Left kidney (tissue), 2 donors: ENCODE results near the gene GMPR. TPM values are rescaled to one million over a fixed set of nuclear protein-coding genes. Genes with fewer than 3 reads are reported as not detected.
"Not testable (repeated sequence)": the region's sequence is repeated elsewhere in the genome, so short reads cannot be mapped to it uniquely, and the experiment has no call there.

Experiments used
- DNase-seq: peaks from one replicate; pipeline ENCODE4 v3.0.0-alpha.2; 2013
- polyA plus RNA-seq: library from polyadenylated mRNA; unstranded; fragments of 120-200 nt; gene quantifications from one replicate; pipeline ENCODE4 v1.2.1, GENCODE V29; 2013; ENCODE audit not compliant: insufficient read length

Gene GMPR
- polyA plus RNA-seq, 1 donor: 4.7 TPM

GRCh38 chr6:16244869-16245451, 6.6 kb downstream of the GMPR start:
- DNase-seq: no peak

GRCh38 chr6:16248271-16248853, 10.0 kb downstream of the GMPR start:
- DNase-seq: no peak

GRCh38 chr6:16249971-16250370, 11.6 kb downstream of the GMPR start:
- no peak for DNase-seq

GRCh38 chr6:16251706-16252105, 13.3 kb downstream of the GMPR start:
- DNase-seq: no peak

- no peak for DNase-seq
Observed at GRCh38 chr6:16252686-16253299, 14.4 kb downstream of the GMPR start.

- DNase-seq: no peak
Observed at GRCh38 chr6:16253399-16254144, 15.2 kb downstream of the GMPR start.

GRCh38 chr6:16254535-16254934, 16.1 kb downstream of the GMPR start:
- DNase-seq: no peak

- no peak for DNase-seq
Observed at GRCh38 chr6:16256781-16257180, 18.4 kb downstream of the GMPR start.

GRCh38 chr6:16257999-16258708, 19.8 kb downstream of the GMPR start:
- DNase-seq: no peak

- no peak for DNase-seq
Observed at GRCh38 chr6:16258709-16259075, 20.3 kb downstream of the GMPR start.

- not testable (repeated sequence) for DNase-seq
Observed at GRCh38 chr6:16259604-16260003, 21.2 kb downstream of the GMPR start.

GRCh38 chr6:16260602-16261001, 22.2 kb downstream of the GMPR start:
- not testable (repeated sequence) for DNase-seq

GRCh38 chr6:16262773-16263172, 24.4 kb downstream of the GMPR start:
- DNase-seq: not testable (repeated sequence)

- not testable (repeated sequence) for DNase-seq
Observed at GRCh38 chr6:16263464-16264099, 25.2 kb downstream of the GMPR start.

GRCh38 chr6:16264785-16265184, 26.4 kb downstream of the GMPR start:
- no peak for DNase-seq

- DNase-seq: no peak
Observed at GRCh38 chr6:16265351-16266341, 27.3 kb downstream of the GMPR start.

- DNase-seq: no peak
Observed at GRCh38 chr6:16267428-16268263, 29.3 kb downstream of the GMPR start.

GRCh38 chr6:16269442-16270070, 31.2 kb downstream of the GMPR start:
- DNase-seq: not testable (repeated sequence)

- DNase-seq: no peak
Observed at GRCh38 chr6:16270178-16270794, 31.9 kb downstream of the GMPR start.
